ENCODE data around the gene KCNQ1. TPM values are rescaled to one million over a fixed set of nuclear protein-coding genes. Genes with fewer than 3 reads are reported as not detected.
A peak's percentile ranks its signal among the peaks of the same experiment; 100 is the strongest.

The KCNQ1 gene
- total and polyA plus RNA-seq, 2 of the 13 experiments (the other 11 are each of a cell fraction or from before 2014, with no cell fraction given) = 0.02 to 0.08 TPM

DNA sequence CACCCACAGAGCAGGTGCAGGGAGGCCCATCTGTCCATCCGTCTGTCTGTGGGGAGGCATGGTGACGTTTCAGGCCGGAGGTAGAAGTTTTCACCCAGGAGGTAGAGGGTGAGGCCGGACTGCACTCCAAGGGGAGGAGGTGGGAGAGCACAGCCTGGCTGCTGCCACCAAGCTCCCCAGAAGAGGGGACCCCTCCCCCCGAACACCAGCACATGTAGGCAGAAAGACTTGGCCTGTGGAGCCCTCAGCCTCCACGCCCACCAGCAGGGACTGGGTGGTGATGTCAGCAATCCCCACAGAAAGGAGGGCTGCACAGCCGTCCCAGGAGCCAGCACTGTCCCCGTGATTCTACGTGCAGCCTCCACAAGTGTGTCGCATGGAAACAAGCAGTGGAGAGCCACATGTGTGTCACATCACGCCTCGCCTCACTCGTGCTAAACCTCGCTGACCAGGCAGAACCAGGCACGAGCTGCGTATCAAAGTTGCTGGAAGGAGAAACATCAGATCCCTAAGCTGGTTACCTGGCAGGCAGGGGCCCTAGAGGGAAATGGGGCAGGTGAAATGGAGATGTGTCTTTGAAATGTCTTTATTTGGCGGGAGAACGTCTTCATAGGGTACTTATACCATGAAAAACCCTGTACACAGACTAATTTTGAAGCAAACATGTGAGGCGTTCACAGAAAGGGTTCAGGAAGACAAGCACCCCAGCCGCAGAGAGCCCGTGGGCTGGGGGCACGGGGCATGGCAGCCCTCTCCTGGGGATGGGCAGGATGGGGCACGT lies 391.7 kb downstream of the KCNQ1 start:
- no peak overlapping the region for H2AFZ ChIP-seq (ENCODE audit: low read length)
- ChIA-PET POLR2A (interaction anchor here (1.4 to 1.5 kb wide), 2 partner anchors 104 to 106 kb away, joined by 4 to 5 read pairs; no protein-coding TSS in a partner anchor), CTCF (ENCODE audit: low intra/inter-chr PET ratio, low total read pairs) (no interaction called here)
- peak overlapping the region in 1 of 3 experiments; percentile 43; a peak in 1 of 6 replicates for H3K4me3 ChIP-seq (replicated peaks in 1 of 3; ENCODE audit: insufficient read depth in 1 of 3, low read depth in 2 of 3, low read length in 3 of 3)
- ATAC-seq (no peak), FAIRE-seq (no peak), DNase-seq (ENCODE audit: low spot score) (no peak)
- H3K4me2 ChIP-seq (ENCODE audit: low read depth, low read length) = peak overlapping the region; percentile 72; the same call in 1 of the 2 replicates
- H3K27ac ChIP-seq (ENCODE audit: extremely low read length, insufficient read depth, low read length) = no peak overlapping the region
- H3K27me3 ChIP-seq (ENCODE audit: control insufficient read depth in 1 of 2, insufficient read depth in 2 of 2, low read length in 2 of 2) = peaks cover 8 to 78% of the 10 kb centered on the region in 2 experiments
- BruUV-seq (replicated peaks) = no TSS peak
- H3K4me1 ChIP-seq (ENCODE audit: insufficient read depth, low read length) = peaks cover 45% of the 10 kb centered on the region
- H3K9ac ChIP-seq (ENCODE audit: insufficient read depth, low read depth, low read length) = no peak overlapping the region
- TF ChIP-seq SALL1 (CRISPR knock-in tag; IDR thresholded peaks at IDR 0.05) = no peak
- TF ChIP-seq DR1 (CRISPR knock-in tag; IDR thresholded peaks at IDR 0.05) = 0 out of 2 replicates have a peak, but pooled peaks have one; percentile 6
- TF ChIP-seq MIER3 (CRISPR knock-in tag; IDR thresholded peaks at IDR 0.05; ENCODE audit: borderline replicate concordance) = no peak
- H3K9me3 ChIP-seq (ENCODE audit: low read length) = no peaks in the 10 kb centered on the region
- WGBS (ENCODE audit: low lambda C conversion rate) = 63% methylated on average over 15 of the region's 23 CpGs
- no peaks in the 10 kb centered on the region for H3K36me3 ChIP-seq (replicated peaks in 1 of 2; ENCODE audit: control insufficient read depth in 1 of 2, insufficient read depth in 2 of 2, low read length in 2 of 2)
- intact Hi-C loops (cut with micrococcal nuclease; ENCODE audit: unreplicated experiment) = loop anchor here (2.0 kb wide), 1 partner anchor 142 kb away; no protein-coding TSS in a partner anchor
- H3K79me2 ChIP-seq (ENCODE audit: insufficient read depth, low read length) = no peaks in the 10 kb centered on the region
- 0 out of 2 replicates have a peak, but pooled peaks cover 3% of the 10 kb centered on the region for H4K20me1 ChIP-seq (ENCODE audit: insufficient read depth, low read length)
- in situ Hi-C loops (cut with HindIII; ENCODE audit: extremely low pct_ligation_motif_present, low pct_unique_long_range_greater_than_20kb) = no loop called here

DNA sequence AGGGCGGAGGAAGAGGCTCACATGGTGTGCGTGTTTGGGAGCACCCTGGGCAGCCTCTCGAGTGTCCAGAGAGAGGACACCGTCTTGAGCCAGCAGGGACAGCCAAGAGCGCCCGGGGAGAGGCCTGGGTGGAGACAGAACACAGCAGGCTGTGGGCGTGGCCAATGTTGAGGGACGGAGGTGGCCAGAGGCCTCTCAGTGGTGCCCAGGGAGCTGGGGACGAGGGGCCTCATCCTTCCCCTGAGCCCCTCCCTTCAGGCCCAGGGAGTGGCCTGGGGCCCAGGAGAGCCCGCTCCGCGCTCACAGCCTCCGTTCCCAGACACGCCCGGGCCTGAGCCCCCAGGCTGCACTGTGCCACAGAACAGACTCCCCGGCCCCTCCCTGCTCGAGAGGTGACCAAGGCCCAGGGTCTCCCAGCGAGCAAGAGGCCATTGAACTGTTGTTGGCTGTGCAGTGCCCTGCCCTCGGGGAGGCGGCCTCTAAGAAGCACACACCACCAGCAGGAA lies 392.3 kb downstream of the KCNQ1 start:
- Histone ChIP-seq H3K36me3 (replicated peaks in 1 of 2; ENCODE audit: control insufficient read depth in 1 of 2, insufficient read depth in 2 of 2, low read length in 2 of 2) (no peaks in the 10 kb centered on the region), H3K4me1 (ENCODE audit: insufficient read depth, low read length) (peaks cover 45% of the 10 kb centered on the region), H3K9me3 (ENCODE audit: low read length) (no peaks in the 10 kb centered on the region), H3K27me3 (ENCODE audit: control insufficient read depth in 1 of 2, insufficient read depth in 2 of 2, low read length in 2 of 2) (peaks cover 7 to 80% of the 10 kb centered on the region in 2 experiments), H4K20me1 (ENCODE audit: insufficient read depth, low read length) (0 out of 2 replicates have a peak, but pooled peaks cover 3% of the 10 kb centered on the region), H3K9ac (ENCODE audit: insufficient read depth, low read depth, low read length) (0 out of 2 replicates have a peak overlapping the region, but pooled peaks have one; percentile 0), H3K27ac (ENCODE audit: extremely low read length, insufficient read depth, low read length) (no peak overlapping the region), H3K79me2 (ENCODE audit: insufficient read depth, low read length) (no peaks in the 10 kb centered on the region), H3K4me3 (replicated peaks in 1 of 3; ENCODE audit: insufficient read depth in 1 of 3, low read depth in 2 of 3, low read length in 3 of 3) (peak overlapping the region in 1 of 3 experiments; percentile 43; a peak in 2 of 6 replicates), H2AFZ (ENCODE audit: low read length) (no peak overlapping the region), H3K4me2 (ENCODE audit: low read depth, low read length) (peak overlapping the region; percentile 72)
- intact Hi-C loops (cut with micrococcal nuclease; ENCODE audit: unreplicated experiment) (loop anchor here (2.0 kb wide), 1 partner anchor 142 kb away; no protein-coding TSS in a partner anchor), in situ Hi-C loops (cut with HindIII; ENCODE audit: extremely low pct_ligation_motif_present, low pct_unique_long_range_greater_than_20kb) (no loop called here)
- peak; percentile 62 for DNase-seq (ENCODE audit: low spot score)
- no TSS peak for BruUV-seq (replicated peaks)
- ChIA-PET POLR2A (interaction anchor here (1.4 to 1.5 kb wide), 2 partner anchors 105 to 107 kb away, joined by 4 to 5 read pairs; no protein-coding TSS in a partner anchor), CTCF (ENCODE audit: low intra/inter-chr PET ratio, low total read pairs) (no interaction called here)
- 0% methylated on average over 9 of the region's 20 CpGs for WGBS (ENCODE audit: low lambda C conversion rate)
- peak; percentile 79 for ATAC-seq
- no peak for FAIRE-seq
- TF ChIP-seq ZFP62 (CRISPR knock-in tag; IDR thresholded peaks at IDR 0.05) = no peak
- no peak for TF ChIP-seq ZNF678 (CRISPR knock-in tag; IDR thresholded peaks at IDR 0.05)
- TF ChIP-seq, protein P1, sequence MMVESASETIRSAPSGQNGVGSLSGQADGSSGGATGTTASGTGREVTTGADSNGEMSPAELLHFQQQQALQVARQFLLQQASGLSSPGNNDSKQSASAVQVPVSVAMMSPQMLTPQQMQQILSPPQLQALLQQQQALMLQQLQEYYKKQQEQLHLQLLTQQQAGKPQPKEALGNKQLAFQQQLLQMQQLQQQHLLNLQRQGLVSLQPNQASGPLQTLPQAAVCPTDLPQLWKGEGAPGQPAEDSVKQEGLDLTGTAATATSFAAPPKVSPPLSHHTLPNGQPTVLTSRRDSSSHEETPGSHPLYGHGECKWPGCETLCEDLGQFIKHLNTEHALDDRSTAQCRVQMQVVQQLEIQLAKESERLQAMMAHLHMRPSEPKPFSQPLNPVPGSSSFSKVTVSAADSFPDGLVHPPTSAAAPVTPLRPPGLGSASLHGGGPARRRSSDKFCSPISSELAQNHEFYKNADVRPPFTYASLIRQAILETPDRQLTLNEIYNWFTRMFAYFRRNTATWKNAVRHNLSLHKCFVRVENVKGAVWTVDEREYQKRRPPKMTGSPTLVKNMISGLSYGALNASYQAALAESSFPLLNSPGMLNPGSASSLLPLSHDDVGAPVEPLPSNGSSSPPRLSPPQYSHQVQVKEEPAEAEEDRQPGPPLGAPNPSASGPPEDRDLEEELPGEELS (CRISPR knock-in tag; IDR thresholded peaks at IDR 0.05) = no peak
- TF ChIP-seq SOX6 (IDR thresholded peaks at IDR 0.05) = no peak
- TF ChIP-seq SOX6 (CRISPR knock-in tag; IDR thresholded peaks at IDR 0.05) = peak; percentile 29; the same call in 1 of the 2 replicates
- TF ChIP-seq GABPB1 (CRISPR knock-in tag; IDR thresholded peaks at IDR 0.05) = peak; percentile 36; the same call in 1 of the 2 replicates
- peak; percentile 53 for TF ChIP-seq ZFX (CRISPR knock-in tag; IDR thresholded peaks at IDR 0.05; ENCODE audit: low read depth)
- TF ChIP-seq MTA1 (CRISPR knock-in tag; IDR thresholded peaks at IDR 0.05; ENCODE audit: borderline replicate concordance) = peak; percentile 27; the same call in 1 of the 2 replicates
- no peak for TF ChIP-seq FOXK1 (CRISPR knock-in tag; IDR thresholded peaks at IDR 0.05; ENCODE audit: borderline replicate concordance, low read depth)
- peak; percentile 10 for TF ChIP-seq TEAD3 (CRISPR knock-in tag; optimal IDR thresholded peaks at IDR 0.05; ENCODE audit: borderline replicate concordance)
- TF ChIP-seq SP5 (CRISPR knock-in tag; IDR thresholded peaks at IDR 0.05; ENCODE audit: borderline replicate concordance, low read depth) = peak; percentile 41; the same call in 1 of the 2 replicates
- no peak for TF ChIP-seq ZNF782 (CRISPR knock-in tag; IDR thresholded peaks at IDR 0.05; ENCODE audit: borderline replicate concordance)
- 0 out of 2 replicates have a peak, but pooled peaks have one; percentile 60 for TF ChIP-seq PCBP1 (IDR thresholded peaks at IDR 0.05; ENCODE audit: borderline replicate concordance, low read depth, low read length)

Data from HepG2 (cell line).